ENCODE measurements around the gene SCRN2. TPM values are rescaled to one million over a fixed set of nuclear protein-coding genes. Genes with fewer than 3 reads are reported as not detected.
A peak's percentile ranks its signal among the peaks of the same experiment; 100 is the strongest.

Gene SCRN2
- total and polyA plus RNA-seq, 2 of the 8 experiments (the other 6 are each of a cell fraction or from before 2014, with no cell fraction given), result 24.4 to 42.3 TPM

DNA sequence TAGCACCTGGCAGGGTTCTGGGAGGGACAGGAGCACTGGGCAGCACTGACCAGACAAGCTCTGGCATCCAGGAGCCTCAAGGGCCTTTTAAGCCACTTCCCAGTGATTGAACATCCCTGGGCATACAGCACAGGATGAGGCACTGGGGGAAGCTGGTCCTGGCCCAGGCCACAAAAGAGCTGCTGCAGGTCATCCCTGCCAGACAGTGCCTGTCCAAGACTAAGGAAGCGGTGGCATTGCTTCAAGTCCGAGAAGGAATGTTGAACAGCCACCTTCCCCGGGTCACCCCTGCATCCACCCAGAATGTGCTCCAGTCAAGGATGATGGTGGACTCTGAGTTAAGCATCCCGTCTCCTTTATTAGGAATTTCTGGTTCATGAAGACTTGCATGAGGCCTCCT is 18.3 kb downstream of the SCRN2 start:
- Histone ChIP-seq H2AK5ac (ENCODE audit: low read depth, low read length) (no peak overlapping the region), H3K23ac (ENCODE audit: insufficient read length) (no peak overlapping the region), H3K79me1 (ENCODE audit: low read depth, low read length) (no peaks in the 10 kb centered on the region), H4K91ac (replicated peaks; ENCODE audit: insufficient read length, low read length) (no peak overlapping the region), H4K5ac (ENCODE audit: insufficient read length, low read depth, low read length) (no peak overlapping the region), H3K18ac (ENCODE audit: extremely low read depth, low read length) (no peak overlapping the region), H4K8ac (ENCODE audit: extremely low read depth, insufficient read depth, low read length) (0 out of 2 replicates have a peak overlapping the region, but pooled peaks have one; percentile 62), H2BK5ac (ENCODE audit: low read depth, low read length) (no peak overlapping the region), H3K4me2 (ENCODE audit: insufficient read depth in 1 of 2, low read depth in 2 of 2, low read length in 2 of 2) (peak overlapping the region in 1 of 2 experiments; percentile 72; a peak in 1 of 4 replicates), H3K27ac (ENCODE audit: low read depth, low read length) (no peak overlapping the region), H3K9me3 (ENCODE audit: insufficient read depth in 2 of 2, low read depth in 1 of 2, low read length in 1 of 2) (no peaks in the 10 kb centered on the region), H3K14ac (ENCODE audit: insufficient read length) (no peak overlapping the region), H3K79me2 (ENCODE audit: control insufficient read depth in 1 of 2, insufficient read depth in 2 of 2, low read length in 2 of 2) (no peaks in the 10 kb centered on the region), H2BK120ac (replicated peaks; ENCODE audit: low read depth, low read length) (no peak overlapping the region), H3K27me3 (replicated peaks in 1 of 4; ENCODE audit: control insufficient read depth in 3 of 4, extremely low read depth in 1 of 4, insufficient read depth in 3 of 4, low read length in 3 of 4) (no peaks in the 10 kb centered on the region), H2AFZ (ENCODE audit: low read length) (no peak overlapping the region), H2BK12ac (ENCODE audit: low read depth, low read length) (no peak overlapping the region), H3K9ac (replicated peaks in 1 of 4; ENCODE audit: extremely low read depth in 1 of 4, low read depth in 3 of 4, low read length in 3 of 4) (no peak overlapping the region), H3K4me1 (replicated peaks in 1 of 4; ENCODE audit: control insufficient read depth in 3 of 4, insufficient read depth in 4 of 4, low read length in 3 of 4) (peaks cover 0 to 12% (median 7%) of the 10 kb centered on the region in 4 experiments; a peak in 6 of 7 replicates), H3K4me3 (ENCODE audit: extremely low read depth in 1 of 4, insufficient read depth in 2 of 4, low read depth in 3 of 4, low read length in 4 of 4) (no peak overlapping the region), H3K56ac (replicated peaks; ENCODE audit: insufficient read length, low read depth, low read length) (no peak overlapping the region), H3K36me3 (ENCODE audit: control insufficient read depth in 2 of 4, insufficient read depth in 4 of 4, low read length in 3 of 4) (peaks cover 7 to 30% (median 23%) of the 10 kb centered on the region in 4 experiments; a peak in 7 of 8 replicates), H2BK20ac (ENCODE audit: low read length) (no peak overlapping the region), H3K23me2 (ENCODE audit: low read depth, low read length) (peaks cover 8% of the 10 kb centered on the region; the same call in 1 of the 2 replicates), H2BK15ac (ENCODE audit: low read length) (no peak overlapping the region), H3K4ac (replicated peaks; ENCODE audit: insufficient read length, low read depth, low read length) (no peak overlapping the region), H4K20me1 (replicated peaks in 1 of 2; ENCODE audit: control insufficient read depth in 1 of 2, insufficient read depth in 2 of 2, low read length in 2 of 2) (no peaks in the 10 kb centered on the region)
- ChIA-PET POLR2A (ENCODE audit: partially characterized antibody) (interaction anchor here (0.9 to 2.6 kb wide), 7 partner anchors 8 to 232 kb away, joined by 3 to 10 read pairs (median 5); partner anchors contain the start of genes LRRC46, MRPL10 and SP2), CTCF (ENCODE audit: partially characterized antibody) (interaction anchor here (0.7 to 2.2 kb wide), 7 partner anchors 18 to 105 kb away, joined by 3 to 5 read pairs (median 3); partner anchors contain the start of gene SCRN2)
- no peak for FAIRE-seq
- 83% methylated on average over 4 of the region's 4 CpGs; no CpG with 5 or more reads in 1 of the 2 experiments for WGBS, 2 experiments (ENCODE audit: extremely low coverage in 1 of 2, insufficient coverage in 1 of 2, insufficient read length in 1 of 2, insufficient replicate concordance in 2 of 2, low coverage in 1 of 2, low lambda C conversion rate in 2 of 2, missing lambda C conversion rate in 1 of 2)
- no peak for DNase-seq (ENCODE audit: low read depth in 1 of 2, low spot score in 2 of 2)
- TF ChIP-seq SP2 (IDR thresholded peaks at IDR 0.05; ENCODE audit: low read length) (no peak), EP300 (IDR thresholded peaks at IDR 0.05; ENCODE audit: borderline replicate concordance in 1 of 2, low read depth in 2 of 2, low read length in 2 of 2) (no peak), ATF2 (IDR thresholded peaks at IDR 0.05; ENCODE audit: low read length) (no peak), BCL11A (IDR thresholded peaks at IDR 0.05; ENCODE audit: low read depth in 2 of 2, low read length in 2 of 2) (no peak), CTBP2 (IDR thresholded peaks at IDR 0.05; ENCODE audit: borderline replicate concordance, insufficient read depth, insufficient read length, low read length) (no peak), RFX5 (IDR thresholded peaks at IDR 0.05; ENCODE audit: borderline replicate concordance, low read depth, low read length) (no peak)
- TF ChIP-seq, protein P1, sequence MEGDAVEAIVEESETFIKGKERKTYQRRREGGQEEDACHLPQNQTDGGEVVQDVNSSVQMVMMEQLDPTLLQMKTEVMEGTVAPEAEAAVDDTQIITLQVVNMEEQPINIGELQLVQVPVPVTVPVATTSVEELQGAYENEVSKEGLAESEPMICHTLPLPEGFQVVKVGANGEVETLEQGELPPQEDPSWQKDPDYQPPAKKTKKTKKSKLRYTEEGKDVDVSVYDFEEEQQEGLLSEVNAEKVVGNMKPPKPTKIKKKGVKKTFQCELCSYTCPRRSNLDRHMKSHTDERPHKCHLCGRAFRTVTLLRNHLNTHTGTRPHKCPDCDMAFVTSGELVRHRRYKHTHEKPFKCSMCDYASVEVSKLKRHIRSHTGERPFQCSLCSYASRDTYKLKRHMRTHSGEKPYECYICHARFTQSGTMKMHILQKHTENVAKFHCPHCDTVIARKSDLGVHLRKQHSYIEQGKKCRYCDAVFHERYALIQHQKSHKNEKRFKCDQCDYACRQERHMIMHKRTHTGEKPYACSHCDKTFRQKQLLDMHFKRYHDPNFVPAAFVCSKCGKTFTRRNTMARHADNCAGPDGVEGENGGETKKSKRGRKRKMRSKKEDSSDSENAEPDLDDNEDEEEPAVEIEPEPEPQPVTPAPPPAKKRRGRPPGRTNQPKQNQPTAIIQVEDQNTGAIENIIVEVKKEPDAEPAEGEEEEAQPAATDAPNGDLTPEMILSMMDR (IDR thresholded peaks at IDR 0.05; ENCODE audit: control extremely low read depth in 1 of 3, insufficient read depth in 1 of 3, low read depth in 1 of 3, low read length in 3 of 3), result no peak

Measured in H1 (cell line).